ENCODE data around the gene RHBDD1.

The RHBDD1 gene

DNA sequence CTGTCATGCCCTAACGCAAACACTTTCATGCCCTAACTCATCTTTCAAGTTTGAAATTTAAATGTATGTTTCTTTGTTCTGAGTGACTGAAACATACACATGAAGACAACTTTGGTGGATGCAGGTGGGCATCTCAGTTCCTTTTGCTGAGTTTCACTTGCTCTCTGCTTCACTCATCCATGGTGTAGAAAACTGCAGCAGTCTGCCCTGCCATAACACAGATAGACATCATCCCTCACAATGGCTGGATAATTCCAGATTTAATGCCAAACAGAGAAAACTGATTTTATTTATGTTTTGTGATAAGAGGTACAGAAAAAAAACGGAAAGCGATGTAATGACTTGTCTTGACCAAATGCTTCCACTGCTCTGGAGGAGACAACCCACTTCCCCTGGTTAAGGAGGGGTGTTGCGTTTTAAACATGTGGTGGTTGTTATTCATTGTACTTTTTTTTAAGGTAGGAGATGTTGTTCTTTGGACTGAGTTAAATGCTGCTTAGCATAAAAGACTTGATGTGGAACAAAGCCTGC is 70.4 kb downstream of the RHBDD1 start:
- no peak overlapping the region for H3K14ac ChIP-seq (ENCODE audit: low read length)
- H3K4me2 ChIP-seq (ENCODE audit: low read length) = no peak overlapping the region
- H2BK5ac ChIP-seq (ENCODE audit: low read depth, low read length, poor library complexity) = no peak overlapping the region
- H2AK5ac ChIP-seq (ENCODE audit: low read length) = no peak overlapping the region
- no peaks in the 10 kb centered on the region for H3K27me3 ChIP-seq (ENCODE audit: insufficient read depth, low read length)
- no peak overlapping the region for H4K12ac ChIP-seq (ENCODE audit: low read depth, low read length)
- DNase-seq = no peak
- H3K23ac ChIP-seq (ENCODE audit: low read length) = no peak overlapping the region
- no peaks in the 10 kb centered on the region for H3K79me1 ChIP-seq (ENCODE audit: low read length)
- no peak overlapping the region for H3K4me3 ChIP-seq (ENCODE audit: low read depth, low read length)
- H3K79me2 ChIP-seq (ENCODE audit: control insufficient read depth, insufficient read depth, low read length, poor library complexity) = no peaks in the 10 kb centered on the region
- no peak overlapping the region for H3K4ac ChIP-seq (ENCODE audit: low read depth, low read length)
- peaks cover 2 to 5% of the 10 kb centered on the region in 2 experiments for H3K36me3 ChIP-seq (ENCODE audit: control insufficient read depth in 1 of 2, insufficient read depth in 2 of 2, low read length in 2 of 2)
- H2BK12ac ChIP-seq (ENCODE audit: low read length) = no peak overlapping the region
- no peak overlapping the region for H3K18ac ChIP-seq (ENCODE audit: low read length)
- no peaks in the 10 kb centered on the region for H3K9me3 ChIP-seq (ENCODE audit: insufficient read depth, low read depth, low read length)
- H3K4me1 ChIP-seq (ENCODE audit: control insufficient read depth in 1 of 2, insufficient read depth in 2 of 2, low read length in 2 of 2) = peaks cover 2 to 3% of the 10 kb centered on the region in 2 experiments
- no CpG with 5 or more reads among the region's 4 CpGs for WGBS (ENCODE audit: extremely low coverage, insufficient coverage, insufficient read length)
- no peak overlapping the region for H2BK120ac ChIP-seq (ENCODE audit: insufficient read depth, low read length, poor library complexity)
- no peak overlapping the region for H4K8ac ChIP-seq (ENCODE audit: low read depth, low read length)
- H4K91ac ChIP-seq (ENCODE audit: low read depth, low read length) = no peak overlapping the region
- no peak overlapping the region for H3K9ac ChIP-seq (ENCODE audit: low read length)
- no peak overlapping the region for H3K27ac ChIP-seq (ENCODE audit: low read depth, low read length)
- H2AFZ ChIP-seq (ENCODE audit: insufficient read depth, low read length, poor library complexity) = no peak overlapping the region

DNA sequence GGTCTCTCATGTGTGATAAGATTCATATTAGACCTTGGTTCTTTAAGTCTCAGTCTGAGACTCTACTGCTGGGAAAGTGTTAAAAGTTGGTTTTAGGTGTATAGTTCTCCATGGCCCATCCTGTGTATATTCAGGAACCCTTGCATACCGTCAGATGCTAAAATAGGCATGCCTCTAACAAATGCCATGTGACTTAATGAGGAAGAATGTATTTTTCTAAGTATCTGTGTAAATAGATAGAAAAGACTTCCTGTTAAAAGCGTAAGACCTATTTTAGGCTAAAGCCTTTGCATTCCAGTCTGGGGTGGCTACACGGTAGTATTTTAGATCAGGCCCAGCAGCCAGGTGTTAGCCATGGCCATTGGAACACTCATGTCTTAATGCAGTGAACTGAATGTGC is 73.3 kb downstream of the RHBDD1 start:
- DNase-seq = peak; percentile 49 to 81
- H3K4me1 ChIP-seq (ENCODE audit: control insufficient read depth in 1 of 2, insufficient read depth in 2 of 2, low read length in 2 of 2) = peaks cover 2 to 3% of the 10 kb centered on the region in 2 experiments
- no peak overlapping the region for H3K27ac ChIP-seq (ENCODE audit: low read depth, low read length)
- H2BK120ac ChIP-seq (ENCODE audit: insufficient read depth, low read length, poor library complexity) = no peak overlapping the region
- no peak overlapping the region for H3K4me2 ChIP-seq (ENCODE audit: low read length)
- no peak overlapping the region for H2BK5ac ChIP-seq (ENCODE audit: low read depth, low read length, poor library complexity)
- H3K4ac ChIP-seq (ENCODE audit: low read depth, low read length) = no peak overlapping the region
- H2BK12ac ChIP-seq (ENCODE audit: low read length) = no peak overlapping the region
- no peak overlapping the region for H2AFZ ChIP-seq (ENCODE audit: insufficient read depth, low read length, poor library complexity)
- H3K79me1 ChIP-seq (ENCODE audit: low read length) = no peaks in the 10 kb centered on the region
- no peak overlapping the region for H4K8ac ChIP-seq (ENCODE audit: low read depth, low read length)
- peaks cover under 1 to 3% of the 10 kb centered on the region in 2 experiments for H3K36me3 ChIP-seq (ENCODE audit: control insufficient read depth in 1 of 2, insufficient read depth in 2 of 2, low read length in 2 of 2)
- no peak overlapping the region for H4K12ac ChIP-seq (ENCODE audit: low read depth, low read length)
- H4K91ac ChIP-seq (ENCODE audit: low read depth, low read length) = no peak overlapping the region
- no CpG with 5 or more reads among the region's 3 CpGs for WGBS (ENCODE audit: extremely low coverage, insufficient coverage, insufficient read length)
- no peak overlapping the region for H3K14ac ChIP-seq (ENCODE audit: low read length)
- H3K4me3 ChIP-seq (ENCODE audit: low read depth, low read length) = no peak overlapping the region
- no peak overlapping the region for H3K9ac ChIP-seq (ENCODE audit: low read length)
- no peak overlapping the region for H2AK5ac ChIP-seq (ENCODE audit: low read length)
- no peak overlapping the region for H3K23ac ChIP-seq (ENCODE audit: low read length)
- no peak overlapping the region for H3K18ac ChIP-seq (ENCODE audit: low read length)
- no peaks in the 10 kb centered on the region for H3K27me3 ChIP-seq (ENCODE audit: insufficient read depth, low read length)
- H3K9me3 ChIP-seq (ENCODE audit: insufficient read depth, low read depth, low read length) = no peaks in the 10 kb centered on the region
- no peaks in the 10 kb centered on the region for H3K79me2 ChIP-seq (ENCODE audit: control insufficient read depth, insufficient read depth, low read length, poor library complexity)

DNA sequence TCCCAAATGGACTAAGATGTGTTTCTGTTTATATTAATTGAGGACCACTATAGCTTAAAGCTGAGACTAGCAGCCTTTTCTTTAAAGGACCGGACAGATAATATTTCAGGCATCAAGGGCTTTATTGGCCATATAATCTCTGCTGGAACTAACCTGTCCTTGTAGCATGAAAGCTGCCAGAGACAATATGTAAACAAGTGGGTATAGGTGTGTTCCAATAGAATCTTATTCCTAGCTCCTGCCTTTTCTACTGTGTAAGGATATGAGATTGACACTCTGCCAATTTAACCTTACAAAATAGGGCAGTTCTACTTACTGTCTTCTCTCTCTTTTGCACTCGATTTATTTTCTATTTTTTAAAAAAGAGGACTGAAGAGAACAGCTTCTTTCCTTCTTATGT is 74.0 kb downstream of the RHBDD1 start:
- Histone ChIP-seq H4K12ac (ENCODE audit: low read depth, low read length) (no peak overlapping the region), H3K9ac (ENCODE audit: low read length) (no peak overlapping the region), H2AFZ (ENCODE audit: insufficient read depth, low read length, poor library complexity) (no peak overlapping the region), H4K91ac (ENCODE audit: low read depth, low read length) (no peak overlapping the region), H3K4ac (ENCODE audit: low read depth, low read length) (no peak overlapping the region), H3K9me3 (ENCODE audit: insufficient read depth, low read depth, low read length) (no peaks in the 10 kb centered on the region), H3K4me1 (ENCODE audit: control insufficient read depth in 1 of 2, insufficient read depth in 2 of 2, low read length in 2 of 2) (peaks cover 2 to 3% of the 10 kb centered on the region in 2 experiments), H3K4me2 (ENCODE audit: low read length) (no peak overlapping the region), H3K18ac (ENCODE audit: low read length) (no peak overlapping the region), H2BK5ac (ENCODE audit: low read depth, low read length, poor library complexity) (no peak overlapping the region), H3K79me2 (ENCODE audit: control insufficient read depth, insufficient read depth, low read length, poor library complexity) (no peaks in the 10 kb centered on the region), H2BK12ac (ENCODE audit: low read length) (no peak overlapping the region), H3K23ac (ENCODE audit: low read length) (no peak overlapping the region), H2BK120ac (ENCODE audit: insufficient read depth, low read length, poor library complexity) (no peak overlapping the region), H3K4me3 (ENCODE audit: low read depth, low read length) (no peak overlapping the region), H3K27me3 (ENCODE audit: insufficient read depth, low read length) (no peaks in the 10 kb centered on the region), H3K36me3 (ENCODE audit: control insufficient read depth in 1 of 2, insufficient read depth in 2 of 2, low read length in 2 of 2) (no peaks in the 10 kb centered on the region), H4K8ac (ENCODE audit: low read depth, low read length) (no peak overlapping the region), H3K14ac (ENCODE audit: low read length) (no peak overlapping the region), H3K27ac (ENCODE audit: low read depth, low read length) (no peak overlapping the region), H2AK5ac (ENCODE audit: low read length) (no peak overlapping the region), H3K79me1 (ENCODE audit: low read length) (no peaks in the 10 kb centered on the region)
- no CpG with 5 or more reads among the region's 2 CpGs for WGBS (ENCODE audit: extremely low coverage, insufficient coverage, insufficient read length)
- DNase-seq = no peak

DNA sequence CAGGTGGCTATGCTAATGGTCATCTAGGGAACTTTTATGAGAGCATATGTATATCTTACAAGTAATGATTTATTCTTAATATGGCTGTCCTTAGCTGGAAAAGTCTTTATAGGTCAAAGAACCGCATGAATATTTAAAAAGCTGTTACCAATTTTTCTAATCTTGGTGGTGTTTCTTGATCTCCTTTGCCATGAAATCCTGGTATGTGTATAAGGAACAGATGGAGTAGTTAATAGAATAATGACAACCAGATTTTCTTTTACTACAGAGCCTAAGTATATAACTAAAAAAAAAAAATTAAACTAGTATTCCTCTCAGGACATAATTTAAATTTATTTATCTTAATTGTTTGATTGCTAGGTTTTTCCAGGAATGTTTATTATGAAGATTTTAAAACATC is 74.5 kb downstream of the RHBDD1 start:
- Histone ChIP-seq H3K4me2 (ENCODE audit: low read length) (no peak overlapping the region), H3K9ac (ENCODE audit: low read length) (no peak overlapping the region), H4K8ac (ENCODE audit: low read depth, low read length) (no peak overlapping the region), H3K27me3 (ENCODE audit: insufficient read depth, low read length) (no peaks in the 10 kb centered on the region), H2AK5ac (ENCODE audit: low read length) (no peak overlapping the region), H4K12ac (ENCODE audit: low read depth, low read length) (no peak overlapping the region), H3K79me1 (ENCODE audit: low read length) (no peaks in the 10 kb centered on the region), H2BK120ac (ENCODE audit: insufficient read depth, low read length, poor library complexity) (no peak overlapping the region), H3K4me3 (ENCODE audit: low read depth, low read length) (no peak overlapping the region), H2BK5ac (ENCODE audit: low read depth, low read length, poor library complexity) (no peak overlapping the region), H3K36me3 (ENCODE audit: control insufficient read depth in 1 of 2, insufficient read depth in 2 of 2, low read length in 2 of 2) (no peaks in the 10 kb centered on the region), H3K27ac (ENCODE audit: low read depth, low read length) (no peak overlapping the region), H4K91ac (ENCODE audit: low read depth, low read length) (no peak overlapping the region), H2BK12ac (ENCODE audit: low read length) (no peak overlapping the region), H3K18ac (ENCODE audit: low read length) (no peak overlapping the region), H3K23ac (ENCODE audit: low read length) (no peak overlapping the region), H3K9me3 (ENCODE audit: insufficient read depth, low read depth, low read length) (no peaks in the 10 kb centered on the region), H3K4ac (ENCODE audit: low read depth, low read length) (no peak overlapping the region), H3K4me1 (ENCODE audit: control insufficient read depth in 1 of 2, insufficient read depth in 2 of 2, low read length in 2 of 2) (peaks cover 2 to 3% of the 10 kb centered on the region in 2 experiments), H2AFZ (ENCODE audit: insufficient read depth, low read length, poor library complexity) (no peak overlapping the region), H3K14ac (ENCODE audit: low read length) (no peak overlapping the region), H3K79me2 (ENCODE audit: control insufficient read depth, insufficient read depth, low read length, poor library complexity) (no peaks in the 10 kb centered on the region)
- DNase-seq = no peak
- no CpG with 5 or more reads among the region's 1 CpG for WGBS (ENCODE audit: extremely low coverage, insufficient coverage, insufficient read length)
